ENCODE results near the gene PRKN.

PRKN gene

DNA sequence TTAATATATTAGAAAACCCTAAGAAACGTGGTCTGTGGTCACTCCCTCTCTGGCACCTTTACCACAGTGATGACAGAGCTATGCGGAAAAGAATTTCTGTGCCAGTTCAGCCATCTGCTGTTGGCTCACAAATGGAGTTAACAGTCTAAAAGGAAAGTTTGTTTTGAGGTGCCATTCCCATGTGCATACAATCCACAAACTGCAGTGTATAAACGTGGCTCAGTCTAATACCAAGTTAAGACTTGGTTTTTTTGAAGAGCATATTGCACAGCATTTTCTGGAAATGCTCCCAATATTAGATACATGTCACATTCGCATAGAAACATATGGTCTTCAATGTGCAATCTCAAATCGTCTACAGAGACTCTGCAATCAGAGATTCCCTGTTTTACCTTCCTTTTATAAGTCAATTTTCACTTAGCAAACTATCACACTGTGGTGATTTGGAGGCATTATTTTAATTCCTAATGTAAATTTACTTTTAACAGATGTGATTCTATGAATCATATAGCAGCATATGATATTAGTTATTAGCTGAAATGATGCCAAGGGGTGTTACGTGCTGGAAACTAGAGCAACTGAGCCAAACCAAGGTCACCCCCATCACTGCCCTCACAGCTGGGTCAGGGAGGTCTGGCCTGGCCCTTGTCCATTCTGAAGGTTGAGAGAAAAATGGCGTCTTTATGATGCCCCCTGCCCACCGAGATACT, 383.5 kb downstream of the PRKN start:
- TF ChIP-seq GATA1 (IDR thresholded peaks at IDR 0.05; ENCODE audit: low read depth, low read length) = no peak
- no peak for TF ChIP-seq POLR2A (IDR thresholded peaks at IDR 0.05; ENCODE audit: low read length)
- no peak for DNase-seq

DNA sequence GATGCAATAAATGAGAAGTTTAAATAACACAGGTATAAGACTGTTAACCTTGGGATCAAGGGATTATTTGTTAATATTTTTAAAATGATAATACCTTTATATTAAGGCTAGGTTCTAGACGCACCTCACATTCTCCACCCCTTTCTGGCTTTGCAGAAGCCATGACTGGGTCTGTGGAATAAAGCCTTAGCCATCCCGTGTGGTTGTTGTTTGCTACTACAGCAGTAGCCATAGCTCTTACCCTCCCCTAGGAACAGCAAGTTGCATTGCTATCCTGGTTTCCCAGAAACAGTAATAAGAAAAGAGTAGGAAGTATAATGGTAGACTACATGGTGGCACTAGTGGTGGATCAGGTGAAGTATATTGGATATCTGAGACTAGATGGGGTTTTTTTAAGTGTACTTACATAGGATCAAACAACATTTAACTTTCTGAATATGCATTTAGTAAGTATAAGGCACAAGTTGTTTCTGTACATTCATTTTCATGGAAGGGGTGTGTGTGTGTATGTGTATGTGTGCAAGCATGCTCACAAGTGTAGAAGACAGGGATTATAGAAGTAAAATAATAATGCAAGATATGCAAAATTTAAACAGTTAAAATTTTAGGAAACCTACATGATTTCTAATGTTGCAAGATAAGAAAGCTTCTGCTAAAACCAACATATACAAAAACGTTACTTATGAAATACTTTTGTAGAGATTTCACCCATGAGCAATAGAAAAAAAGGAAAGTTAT, 384.2 kb downstream of the PRKN start:
- TF ChIP-seq POLR2A (IDR thresholded peaks at IDR 0.05; ENCODE audit: low read length) = no peak
- TF ChIP-seq GATA1 (IDR thresholded peaks at IDR 0.05; ENCODE audit: low read depth, low read length) = no peak
- DNase-seq = no peak

DNA sequence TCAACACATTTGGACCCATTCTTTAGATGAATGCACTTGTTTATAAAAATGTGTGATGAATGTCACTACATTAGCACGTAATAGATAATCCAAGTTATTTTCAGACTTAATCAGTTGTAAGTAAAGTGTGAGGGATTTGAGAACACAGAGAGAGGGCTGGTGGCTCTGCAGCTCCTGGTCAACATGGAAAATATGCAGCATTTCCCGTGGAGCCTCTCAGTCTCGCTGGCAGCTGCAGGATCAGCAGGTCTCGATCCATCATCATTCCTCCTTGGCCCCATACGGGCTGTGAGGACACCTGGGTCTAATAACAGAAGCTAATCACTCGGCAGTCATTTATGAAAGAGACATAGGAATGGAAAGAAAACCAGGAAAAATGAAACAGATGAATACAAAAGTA, 390.2 kb downstream of the PRKN start:
- TF ChIP-seq GATA1 (IDR thresholded peaks at IDR 0.05; ENCODE audit: low read depth, low read length) (no peak), POLR2A (IDR thresholded peaks at IDR 0.05; ENCODE audit: low read length) (no peak)
- DNase-seq = no peak

DNA sequence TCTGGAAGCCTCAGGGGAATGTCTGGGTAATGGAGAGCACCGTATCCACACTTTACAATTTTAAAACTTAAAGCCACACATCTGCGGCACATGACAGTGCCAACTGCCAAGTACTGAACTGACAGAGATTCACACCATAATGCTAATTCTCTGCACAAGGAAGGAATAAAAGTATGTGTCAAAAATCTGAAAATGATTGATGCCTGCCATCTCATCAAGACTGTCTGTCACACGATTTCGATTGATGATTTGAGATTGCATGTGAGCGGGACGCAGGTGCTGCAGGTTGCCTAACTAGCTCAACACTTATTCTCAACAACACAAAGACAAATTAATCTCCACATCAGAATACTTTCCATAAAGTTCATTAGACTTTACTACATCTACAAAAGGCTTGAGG, 391.2 kb downstream of the PRKN start:
- no peak for DNase-seq
- no peak for TF ChIP-seq GATA1 (IDR thresholded peaks at IDR 0.05; ENCODE audit: low read depth, low read length)
- TF ChIP-seq POLR2A (IDR thresholded peaks at IDR 0.05; ENCODE audit: low read length) = no peak

DNA sequence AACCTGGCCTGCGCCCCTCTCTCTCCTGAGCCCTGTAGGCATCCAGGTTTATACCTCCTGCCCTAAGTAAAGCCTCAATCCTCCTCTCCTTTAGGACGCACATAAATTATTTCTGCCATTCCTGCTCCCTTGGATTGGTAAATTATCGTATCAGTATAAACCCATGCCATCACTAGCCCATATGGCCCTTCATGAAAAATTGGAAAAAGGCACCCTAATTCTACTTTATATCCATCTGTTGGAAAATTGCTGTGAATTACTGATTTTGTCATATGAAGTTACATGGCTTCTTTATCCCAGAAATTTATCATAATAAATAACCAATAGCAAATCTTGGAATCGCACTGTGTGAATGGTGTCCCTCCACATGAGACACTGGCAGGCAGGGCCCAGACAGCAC, 395.2 kb downstream of the PRKN start:
- TF ChIP-seq POLR2A (IDR thresholded peaks at IDR 0.05; ENCODE audit: low read length) (no peak), GATA1 (IDR thresholded peaks at IDR 0.05; ENCODE audit: low read depth, low read length) (no peak)
- DNase-seq = no peak

DNA sequence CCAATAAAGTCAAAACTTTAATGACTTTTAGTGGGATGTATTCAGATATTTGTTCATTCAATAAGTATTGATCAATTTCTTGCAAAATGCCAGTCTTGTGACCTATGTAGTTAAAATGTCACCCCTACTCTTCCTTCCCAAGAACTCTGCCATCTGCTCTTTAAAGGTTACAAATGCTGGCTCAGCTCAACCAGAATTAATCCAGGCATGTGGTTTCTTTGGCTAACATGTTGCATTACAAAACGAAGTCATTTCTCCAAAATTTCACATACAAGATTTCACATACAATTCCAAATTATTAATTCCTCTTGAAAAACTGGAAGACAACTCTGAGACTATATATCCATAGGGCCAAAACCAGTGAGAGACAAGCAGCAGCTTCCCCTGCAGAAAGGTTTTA, 395.7 kb downstream of the PRKN start:
- no peak for DNase-seq
- no peak for TF ChIP-seq POLR2A (IDR thresholded peaks at IDR 0.05; ENCODE audit: low read length)
- TF ChIP-seq GATA1 (IDR thresholded peaks at IDR 0.05; ENCODE audit: low read depth, low read length) = no peak

DNA sequence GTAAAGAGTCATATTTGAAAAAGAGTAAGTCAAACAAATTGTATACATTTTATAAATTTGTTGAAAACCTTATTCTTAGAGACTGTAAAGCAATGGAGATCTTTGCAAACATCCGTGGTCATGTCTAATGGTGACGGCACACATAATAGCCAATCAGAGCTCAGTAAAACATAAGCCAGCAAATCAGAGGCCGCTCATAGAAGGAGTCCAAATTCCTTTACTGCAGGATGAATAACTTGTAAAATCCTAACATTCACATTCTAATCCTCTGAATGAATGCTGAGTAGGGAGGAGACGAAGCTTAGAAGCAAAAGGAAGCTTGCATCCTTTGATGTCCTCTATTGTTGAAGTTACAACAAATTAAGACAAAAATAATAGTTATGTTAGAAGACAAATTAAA, 401.7 kb downstream of the PRKN start:
- no peak for DNase-seq
- TF ChIP-seq POLR2A (IDR thresholded peaks at IDR 0.05; ENCODE audit: low read length) (no peak), GATA1 (IDR thresholded peaks at IDR 0.05; ENCODE audit: low read depth, low read length) (no peak)

DNA sequence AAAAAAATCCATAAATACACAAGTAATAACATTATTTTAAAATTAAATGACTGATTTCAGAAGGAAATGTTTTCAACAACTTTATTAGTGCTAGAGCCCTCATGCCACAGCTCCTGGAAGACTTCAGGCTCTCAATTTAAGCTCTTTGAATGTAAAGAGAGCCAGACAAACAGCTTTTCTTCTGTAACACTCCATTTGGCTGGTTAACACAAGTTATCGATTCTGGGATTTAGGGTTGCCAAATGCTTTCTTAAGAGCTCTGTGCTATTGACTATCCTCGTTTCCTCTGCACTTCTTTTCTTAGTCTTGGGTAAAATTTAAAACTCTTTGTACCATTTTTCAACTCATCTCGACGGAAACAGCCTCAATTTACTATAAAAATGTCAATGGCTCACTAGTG, 402.5 kb downstream of the PRKN start:
- DNase-seq = no peak
- TF ChIP-seq POLR2A (IDR thresholded peaks at IDR 0.05; ENCODE audit: low read length) (no peak), GATA1 (IDR thresholded peaks at IDR 0.05; ENCODE audit: low read depth, low read length) (no peak)

DNA sequence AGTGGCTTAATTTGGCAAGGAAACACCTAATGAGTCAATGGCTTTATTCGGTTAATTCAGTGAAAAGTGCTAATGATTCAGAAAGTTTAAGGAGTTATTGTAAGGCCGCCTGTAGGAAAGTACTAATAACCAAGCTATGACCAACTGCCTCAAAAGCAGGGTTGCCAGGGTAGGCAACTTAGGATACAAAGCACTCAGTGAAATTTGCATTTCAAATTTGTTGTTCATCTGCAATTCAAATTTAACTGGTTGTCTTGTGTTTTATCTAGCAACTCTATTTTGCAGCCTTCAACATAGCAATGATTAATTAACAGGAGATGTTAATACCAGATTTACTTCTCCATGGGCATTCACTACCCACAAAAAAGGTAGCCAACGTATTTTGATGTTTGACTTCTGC, 412.3 kb downstream of the PRKN start:
- TF ChIP-seq GATA1 (IDR thresholded peaks at IDR 0.05; ENCODE audit: low read depth, low read length) = no peak
- no peak for TF ChIP-seq POLR2A (IDR thresholded peaks at IDR 0.05; ENCODE audit: low read length)

DNA sequence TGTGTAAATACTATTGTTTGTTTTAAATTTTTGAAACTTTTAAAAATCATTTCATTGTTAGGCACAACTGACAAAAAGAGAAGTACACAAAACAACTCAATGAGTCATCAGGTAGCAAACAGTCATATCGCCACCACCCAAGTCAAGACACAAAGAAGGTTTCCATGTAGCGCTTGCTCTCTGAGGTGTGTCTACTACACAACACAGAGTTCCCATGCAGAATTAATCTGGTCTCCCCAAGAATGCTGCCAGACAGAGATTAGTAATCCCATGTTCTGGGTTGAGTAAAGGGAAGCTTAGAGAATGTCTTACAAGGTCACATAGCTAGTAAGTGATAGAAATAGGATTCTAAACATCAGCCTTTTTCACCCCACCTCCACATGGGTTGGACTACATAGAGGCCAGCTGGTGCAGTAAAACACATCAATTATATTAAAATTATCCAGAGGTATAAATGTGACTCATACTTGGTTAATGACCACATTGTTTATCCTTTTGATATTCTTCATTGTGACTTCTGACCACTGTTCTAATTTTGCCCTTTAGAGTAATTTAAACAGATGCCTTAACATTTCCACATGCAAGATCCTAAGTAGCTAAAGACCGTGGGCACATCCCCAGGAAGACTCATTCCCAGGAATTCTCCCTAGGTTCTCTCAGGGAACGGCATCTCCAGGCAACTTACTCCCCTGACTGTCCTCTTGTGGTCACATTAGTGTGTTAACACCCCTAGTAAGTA, 413.5 kb downstream of the PRKN start:
- TF ChIP-seq POLR2A (IDR thresholded peaks at IDR 0.05; ENCODE audit: low read length) (no peak), GATA1 (IDR thresholded peaks at IDR 0.05; ENCODE audit: low read depth, low read length) (no peak)
- no peak for DNase-seq

More for the DNA sequence above, 412.3 kb downstream of the PRKN start:
- DNase-seq = no peak

DNA sequence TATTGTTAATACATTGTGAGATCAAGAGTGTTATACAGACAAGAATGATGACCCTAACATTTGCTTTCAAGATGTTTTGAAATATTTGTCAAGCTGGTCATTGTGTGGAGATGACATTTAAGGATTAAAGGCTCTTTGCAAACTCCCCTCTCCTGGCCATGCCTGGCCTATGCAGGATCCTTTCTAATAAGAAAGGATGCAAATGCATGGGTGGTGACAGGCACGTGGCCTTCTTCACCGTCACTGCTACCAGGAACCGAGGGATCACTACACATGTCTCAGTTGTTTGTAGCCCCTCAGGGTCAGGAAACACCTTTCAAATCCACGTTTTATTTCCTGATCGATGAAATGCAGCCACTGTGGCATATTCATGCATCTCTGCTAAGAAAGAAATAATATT, 419.7 kb downstream of the PRKN start:
- TF ChIP-seq GATA1 (IDR thresholded peaks at IDR 0.05; ENCODE audit: low read depth, low read length) (no peak), POLR2A (IDR thresholded peaks at IDR 0.05; ENCODE audit: low read length) (no peak)
- DNase-seq = no peak

DNA sequence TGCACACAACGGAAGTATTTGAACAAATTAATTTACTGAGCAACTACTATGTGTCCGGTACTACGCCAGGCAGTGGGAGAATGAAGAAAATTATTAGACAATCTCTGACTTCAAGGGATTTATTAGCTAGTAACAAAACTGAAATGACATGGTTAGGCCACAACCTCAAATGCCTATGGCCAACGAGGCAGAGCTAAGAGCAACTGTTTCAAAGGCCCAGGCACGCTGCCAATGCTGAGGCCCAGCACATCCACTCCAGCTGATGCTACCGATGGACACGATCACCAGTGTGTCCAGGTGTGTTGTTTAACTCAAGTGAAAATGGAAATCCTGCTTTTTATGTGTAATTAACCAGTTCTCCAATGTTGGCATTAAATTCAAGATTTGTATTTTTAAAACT, 420.9 kb downstream of the PRKN start:
- no peak for DNase-seq
- TF ChIP-seq POLR2A (IDR thresholded peaks at IDR 0.05; ENCODE audit: low read length) (no peak), GATA1 (IDR thresholded peaks at IDR 0.05; ENCODE audit: low read depth, low read length) (no peak)

DNA sequence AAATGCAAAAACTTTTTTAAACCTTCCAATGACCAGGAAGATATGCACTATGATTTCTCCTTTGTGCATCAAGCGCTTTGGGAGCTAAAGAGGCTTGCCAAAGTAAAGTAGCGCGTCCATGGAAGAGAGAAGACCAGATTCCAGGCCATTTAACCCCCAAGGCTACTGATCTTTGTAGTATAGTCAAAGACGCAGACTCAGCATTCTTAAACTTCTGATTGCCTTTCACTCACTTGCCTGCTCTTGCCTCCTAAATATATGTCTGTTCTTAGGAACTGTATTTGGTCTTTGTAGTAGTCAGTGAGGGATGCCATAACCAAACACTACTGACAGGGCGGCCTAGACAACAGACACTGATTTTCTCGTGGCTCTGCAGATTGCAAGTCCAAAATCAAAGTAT, 426.4 kb downstream of the PRKN start:
- DNase-seq = no peak
- TF ChIP-seq POLR2A (IDR thresholded peaks at IDR 0.05; ENCODE audit: low read length) (no peak), GATA1 (IDR thresholded peaks at IDR 0.05; ENCODE audit: low read depth, low read length) (no peak)

DNA sequence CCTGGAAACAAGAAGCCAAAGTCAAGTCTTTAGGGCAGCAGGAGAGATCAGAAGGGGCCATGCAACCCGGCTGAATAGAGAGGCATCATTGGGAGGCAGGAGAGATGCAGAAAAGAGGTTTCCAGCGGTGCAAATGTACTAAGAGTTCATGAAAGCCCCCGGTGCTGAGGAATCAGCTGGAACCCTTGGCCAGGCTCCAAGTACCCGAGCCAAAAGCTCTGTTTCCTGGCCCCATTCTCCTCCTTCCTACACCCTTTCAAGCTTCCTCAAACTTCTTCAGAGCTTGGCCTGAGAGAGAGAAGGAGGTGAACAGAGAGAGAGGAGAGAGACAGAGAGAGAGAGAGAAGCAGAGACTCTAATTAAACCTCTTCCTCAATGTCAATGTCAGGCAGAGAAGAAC, 433.5 kb downstream of the PRKN start:
- no peak for DNase-seq
- no peak for TF ChIP-seq GATA1 (IDR thresholded peaks at IDR 0.05; ENCODE audit: low read depth, low read length)
- TF ChIP-seq POLR2A (IDR thresholded peaks at IDR 0.05; ENCODE audit: low read length) = no peak
